ENCODE results near the gene IFNK. TPM values are rescaled to one million over a fixed set of nuclear protein-coding genes. Genes with fewer than 3 reads are reported as not detected.

The IFNK gene
- total RNA-seq, 4 donors from 2014 or later = not detected

DNA sequence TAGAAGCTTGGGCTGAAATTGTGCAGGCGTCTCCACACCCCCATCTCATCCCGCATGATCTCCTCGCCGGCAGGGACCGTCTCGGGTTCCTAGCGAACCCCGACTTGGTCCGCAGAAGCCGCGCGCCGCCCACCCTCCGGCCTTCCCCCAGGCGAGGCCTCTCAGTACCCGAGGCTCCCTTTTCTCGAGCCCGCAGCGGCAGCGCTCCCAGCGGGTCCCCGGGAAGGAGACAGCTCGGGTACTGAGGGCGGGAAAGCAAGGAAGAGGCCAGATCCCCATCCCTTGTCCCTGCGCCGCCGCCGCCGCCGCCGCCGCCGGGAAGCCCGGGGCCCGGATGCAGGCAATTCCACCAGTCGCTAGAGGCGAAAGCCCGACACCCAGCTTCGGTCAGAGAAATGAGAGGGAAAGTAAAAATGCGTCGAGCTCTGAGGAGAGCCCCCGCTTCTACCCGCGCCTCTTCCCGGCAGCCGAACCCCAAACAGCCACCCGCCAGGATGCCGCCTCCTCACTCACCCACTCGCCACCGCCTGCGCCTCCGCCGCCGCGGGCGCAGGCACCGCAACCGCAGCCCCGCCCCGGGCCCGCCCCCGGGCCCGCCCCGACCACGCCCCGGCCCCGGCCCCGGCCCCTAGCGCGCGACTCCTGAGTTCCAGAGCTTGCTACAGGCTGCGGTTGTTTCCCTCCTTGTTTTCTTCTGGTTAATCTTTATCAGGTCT is 49.0 kb downstream of the IFNK start, which contains the start of gene C9orf72:
TSS of gene C9orf72 (minus strand) at position 564 of the 716 bp plus-strand sequence. CDS start 6,361 bp downstream, outside the sequence.
- TF ChIP-seq, protein P1, sequence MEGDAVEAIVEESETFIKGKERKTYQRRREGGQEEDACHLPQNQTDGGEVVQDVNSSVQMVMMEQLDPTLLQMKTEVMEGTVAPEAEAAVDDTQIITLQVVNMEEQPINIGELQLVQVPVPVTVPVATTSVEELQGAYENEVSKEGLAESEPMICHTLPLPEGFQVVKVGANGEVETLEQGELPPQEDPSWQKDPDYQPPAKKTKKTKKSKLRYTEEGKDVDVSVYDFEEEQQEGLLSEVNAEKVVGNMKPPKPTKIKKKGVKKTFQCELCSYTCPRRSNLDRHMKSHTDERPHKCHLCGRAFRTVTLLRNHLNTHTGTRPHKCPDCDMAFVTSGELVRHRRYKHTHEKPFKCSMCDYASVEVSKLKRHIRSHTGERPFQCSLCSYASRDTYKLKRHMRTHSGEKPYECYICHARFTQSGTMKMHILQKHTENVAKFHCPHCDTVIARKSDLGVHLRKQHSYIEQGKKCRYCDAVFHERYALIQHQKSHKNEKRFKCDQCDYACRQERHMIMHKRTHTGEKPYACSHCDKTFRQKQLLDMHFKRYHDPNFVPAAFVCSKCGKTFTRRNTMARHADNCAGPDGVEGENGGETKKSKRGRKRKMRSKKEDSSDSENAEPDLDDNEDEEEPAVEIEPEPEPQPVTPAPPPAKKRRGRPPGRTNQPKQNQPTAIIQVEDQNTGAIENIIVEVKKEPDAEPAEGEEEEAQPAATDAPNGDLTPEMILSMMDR (IDR thresholded peaks at IDR 0.05; ENCODE audit: low read depth) = no peak

DNA sequence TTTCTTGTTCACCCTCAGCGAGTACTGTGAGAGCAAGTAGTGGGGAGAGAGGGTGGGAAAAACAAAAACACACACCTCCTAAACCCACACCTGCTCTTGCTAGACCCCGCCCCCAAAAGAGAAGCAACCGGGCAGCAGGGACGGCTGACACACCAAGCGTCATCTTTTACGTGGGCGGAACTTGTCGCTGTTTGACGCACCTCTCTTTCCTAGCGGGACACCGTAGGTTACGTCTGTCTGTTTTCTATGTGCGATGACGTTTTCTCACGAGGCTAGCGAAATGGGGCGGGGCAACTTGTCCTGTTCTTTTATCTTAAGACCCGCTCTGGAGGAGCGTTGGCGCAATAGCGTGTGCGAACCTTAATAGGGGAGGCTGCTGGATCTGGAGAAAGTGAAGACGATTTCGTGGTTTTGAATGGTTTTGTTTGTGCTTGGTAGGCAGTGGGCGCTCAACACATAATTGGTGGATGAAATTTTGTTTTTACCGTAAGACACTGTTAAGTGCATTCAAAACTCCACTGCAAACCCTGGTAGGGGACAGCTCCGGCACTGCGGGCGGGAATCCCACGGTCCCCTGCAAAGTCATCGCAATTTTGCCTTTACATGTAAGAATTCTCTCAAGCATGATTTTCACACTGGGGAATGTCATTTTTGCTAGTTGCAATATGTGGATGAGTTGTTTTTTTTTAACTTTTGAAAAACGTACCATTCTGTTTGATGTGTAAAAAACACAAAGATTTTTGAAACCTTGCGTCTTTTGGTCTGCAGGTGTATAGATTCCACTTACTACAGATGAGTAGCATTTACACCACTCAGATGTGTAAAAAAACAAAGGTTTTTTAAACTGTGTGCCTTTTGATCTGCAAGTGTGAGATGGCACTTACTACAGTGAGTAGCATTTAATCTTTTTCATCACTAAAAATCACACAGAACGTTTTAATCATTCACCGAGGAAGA is 49.8 kb downstream of the IFNK start:
- TF ChIP-seq, protein P1 (IDR thresholded peaks at IDR 0.05; ENCODE audit: low read depth) = no peak

Other genes starting within 250 kb of the IFNK start
- gene EQTN, start 227.1 kb upstream of the IFNK start, total RNA-seq = 1 to 10 TPM in 1 of 4 donors, under 1 TPM in 1, not detected in 2; 0.66 to 1.1 TPM
- 10 to 100 TPM; 11.9 to 13.4 (median 12.6) TPM for gene MOB3B, start 5.5 kb downstream of the IFNK start, total RNA-seq
- gene C9orf72, start 49.2 kb downstream of the IFNK start, total RNA-seq = 10 to 100 TPM; 28.3 to 73.1 (median 31.2) TPM